Measurements from ENCODE around the gene KNOP1. TPM values are rescaled to one million over a fixed set of nuclear protein-coding genes. Genes with fewer than 3 reads are reported as not detected.

KNOP1 gene
- total and polyA plus RNA-seq, 5 donors: 6.1 to 12.5 (median 8.6) TPM

DNA sequence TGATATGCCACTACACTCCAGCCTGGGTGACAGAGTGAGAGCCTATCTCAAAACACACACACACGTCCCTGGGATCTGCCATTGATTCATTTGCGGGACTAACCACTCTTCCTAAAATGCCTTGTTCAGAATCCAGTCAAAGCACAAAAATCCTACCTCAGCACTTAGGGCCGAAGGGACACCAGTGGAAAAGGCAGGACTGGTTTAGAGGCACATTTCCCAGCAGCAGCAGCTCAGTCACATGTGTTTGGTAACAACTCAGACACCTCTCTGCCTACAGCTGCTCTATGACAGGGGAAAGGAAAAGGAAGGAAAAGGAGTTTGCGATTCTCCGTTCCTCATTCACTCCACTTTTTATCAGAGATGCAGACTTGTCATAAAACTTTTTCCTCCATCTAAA is 12.2 kb downstream of the KNOP1 start:
- intact Hi-C loops (cut with DNase I): no loop called here
- no peaks in the 10 kb centered on the region for H3K27me3 ChIP-seq (ENCODE audit: control insufficient read depth, insufficient read depth)
- H3K4me1 ChIP-seq (ENCODE audit: control insufficient read depth, insufficient read depth, low read length): peaks cover 6% of the 10 kb centered on the region
- DNase-seq: no peak
- H3K9me3 ChIP-seq (ENCODE audit: control insufficient read depth, low read length): no peaks in the 10 kb centered on the region
- no peak overlapping the region for H3K4me3 ChIP-seq (ENCODE audit: low read length)
- no peak for ATAC-seq
- no peak overlapping the region for H3K27ac ChIP-seq (ENCODE audit: low read length)
- 76% methylated on average over 5 of the region's 5 CpGs for WGBS

DNA sequence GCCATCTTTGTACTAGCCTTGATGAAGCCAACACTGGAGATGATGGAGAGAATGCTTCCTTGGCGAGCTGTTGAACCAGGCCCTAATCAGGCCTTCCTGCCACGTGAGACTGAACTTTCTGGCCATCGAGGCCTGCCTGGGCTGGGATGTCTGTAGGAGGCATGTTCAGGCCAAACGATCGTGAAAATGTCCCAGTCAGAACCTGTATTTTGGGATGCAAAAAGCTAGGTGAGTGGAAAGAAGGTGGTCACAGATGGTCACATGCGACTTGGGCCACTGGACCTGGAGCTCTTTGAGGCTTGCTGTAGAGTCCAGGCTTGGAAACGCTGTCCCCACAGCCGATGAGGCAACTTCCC is 12.9 kb downstream of the KNOP1 start:
- H3K27ac ChIP-seq (ENCODE audit: low read length): peak overlapping the region; percentile 32
- DNase-seq (no peak), ATAC-seq (peak in 1 of 2 donors; percentile 9)
- no peaks in the 10 kb centered on the region for H3K9me3 ChIP-seq (ENCODE audit: control insufficient read depth, low read length)
- no peak overlapping the region for H3K4me3 ChIP-seq (ENCODE audit: low read length)
- WGBS: 94% methylated on average over 8 of the region's 8 CpGs
- no peaks in the 10 kb centered on the region for H3K27me3 ChIP-seq (ENCODE audit: control insufficient read depth, insufficient read depth)
- peaks cover 6% of the 10 kb centered on the region for H3K4me1 ChIP-seq (ENCODE audit: control insufficient read depth, insufficient read depth, low read length)
- intact Hi-C loops (cut with DNase I): no loop called here

GRCh38 chr16:19704321-19705145 is 13.5 kb downstream of the KNOP1 start:
- H3K4me1 ChIP-seq (ENCODE audit: control insufficient read depth, insufficient read depth, low read length): peaks cover 6% of the 10 kb centered on the region
- H3K27ac ChIP-seq (ENCODE audit: low read length): peak overlapping the region; percentile 77
- no peak overlapping the region for H3K4me3 ChIP-seq (ENCODE audit: low read length)
- H3K9me3 ChIP-seq (ENCODE audit: control insufficient read depth, low read length): no peaks in the 10 kb centered on the region
- no peaks in the 10 kb centered on the region for H3K27me3 ChIP-seq (ENCODE audit: control insufficient read depth, insufficient read depth)
- ATAC-seq: peak in 1 of 2 donors; percentile 42
- WGBS: 71% methylated on average over 18 of the region's 18 CpGs
- intact Hi-C loops (cut with DNase I): no loop called here
- DNase-seq: no peak

GRCh38 chr16:19703172-19703889 is 14.7 kb downstream of the KNOP1 start:
- H3K4me1 ChIP-seq (ENCODE audit: control insufficient read depth, insufficient read depth, low read length): peaks cover 10% of the 10 kb centered on the region
- no peaks in the 10 kb centered on the region for H3K9me3 ChIP-seq (ENCODE audit: control insufficient read depth, low read length)
- intact Hi-C loops (cut with DNase I): no loop called here
- no peak overlapping the region for H3K4me3 ChIP-seq (ENCODE audit: low read length)
- ATAC-seq (no peak), DNase-seq (no peak)
- no peaks in the 10 kb centered on the region for H3K27me3 ChIP-seq (ENCODE audit: control insufficient read depth, insufficient read depth)
- H3K27ac ChIP-seq (ENCODE audit: low read length): no peak overlapping the region
- WGBS: 79% methylated on average over 6 of the region's 6 CpGs

DNA sequence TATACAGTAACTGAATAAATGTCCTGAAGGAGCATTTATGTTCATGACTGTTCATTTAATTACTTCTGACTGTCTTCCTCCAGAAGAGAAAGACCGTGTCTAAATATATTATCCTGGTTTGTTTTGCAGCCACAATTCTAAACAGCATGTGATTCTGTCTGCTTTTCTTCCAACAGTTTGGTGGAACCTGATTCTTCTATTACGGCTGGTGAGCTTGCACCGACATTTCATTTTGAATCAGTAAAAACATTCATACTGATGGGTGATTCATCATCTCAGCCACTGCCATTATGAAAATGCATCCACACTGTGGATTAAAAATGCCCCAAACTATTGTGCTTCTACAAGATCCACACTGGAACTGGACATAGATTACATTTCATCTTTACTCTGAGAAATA is 16.9 kb downstream of the KNOP1 start:
- peaks cover 21% of the 10 kb centered on the region for H3K4me1 ChIP-seq (ENCODE audit: control insufficient read depth, insufficient read depth, low read length)
- H3K27ac ChIP-seq (ENCODE audit: low read length): no peak overlapping the region
- intact Hi-C loops (cut with DNase I): no loop called here
- WGBS: 89% methylated on average over 3 of the region's 3 CpGs
- H3K27me3 ChIP-seq (ENCODE audit: control insufficient read depth, insufficient read depth): no peaks in the 10 kb centered on the region
- DNase-seq (no peak), ATAC-seq (no peak)
- no peaks in the 10 kb centered on the region for H3K9me3 ChIP-seq (ENCODE audit: control insufficient read depth, low read length)
- no peak overlapping the region for H3K4me3 ChIP-seq (ENCODE audit: low read length)

DNA sequence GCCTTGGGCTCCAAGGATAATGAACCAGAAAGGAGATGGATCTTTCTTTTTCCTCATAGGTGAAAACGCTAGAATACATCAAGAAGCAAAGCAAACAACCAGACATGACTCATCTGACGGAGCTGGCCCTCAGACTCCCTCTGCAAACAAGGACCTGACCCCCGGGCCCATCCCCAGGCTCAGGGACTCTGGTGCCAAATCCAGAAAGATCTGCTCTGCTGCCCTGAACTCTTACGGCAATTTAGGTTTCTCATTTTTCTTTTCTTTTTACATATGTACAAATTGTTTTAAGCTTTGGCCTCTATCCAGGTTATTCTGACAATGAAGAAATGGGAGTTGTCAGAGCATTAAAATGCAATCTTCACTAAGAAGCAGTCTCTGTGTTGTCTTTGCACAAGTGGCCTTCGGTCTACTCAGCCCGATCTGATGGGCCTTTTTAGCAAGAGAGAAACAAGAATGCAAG is 17.7 kb downstream of the KNOP1 start:
- H3K27me3 ChIP-seq (ENCODE audit: control insufficient read depth, insufficient read depth): no peaks in the 10 kb centered on the region
- 51% methylated on average over 6 of the region's 6 CpGs for WGBS
- H3K27ac ChIP-seq (ENCODE audit: low read length): peak overlapping the region; percentile 34
- H3K9me3 ChIP-seq (ENCODE audit: control insufficient read depth, low read length): no peaks in the 10 kb centered on the region
- ATAC-seq (no peak), DNase-seq (no peak)
- intact Hi-C loops (cut with DNase I): no loop called here
- H3K4me1 ChIP-seq (ENCODE audit: control insufficient read depth, insufficient read depth, low read length): peaks cover 25% of the 10 kb centered on the region
- H3K4me3 ChIP-seq (ENCODE audit: low read length): no peak overlapping the region

DNA sequence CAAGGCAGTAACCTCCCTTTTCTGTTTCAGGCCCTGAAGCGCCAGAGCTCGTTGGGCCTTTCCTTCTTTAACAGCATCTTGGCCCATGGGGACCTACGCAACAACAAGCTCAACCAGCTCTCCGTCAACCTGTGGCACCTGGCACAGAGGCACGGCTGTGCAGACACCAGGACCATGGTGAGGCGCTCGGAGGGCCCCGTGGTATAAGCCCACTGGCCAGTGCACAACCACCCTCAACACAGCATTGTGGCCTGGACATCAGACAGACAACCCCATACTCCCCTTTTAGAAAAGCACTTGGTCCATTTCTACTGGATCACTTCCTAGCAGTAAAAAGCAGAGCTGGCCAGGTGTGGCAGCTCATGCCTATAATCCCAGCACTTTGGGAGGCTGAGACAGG is 18.6 kb downstream of the KNOP1 start:
- Histone ChIP-seq H3K4me3 (ENCODE audit: low read length) (no peak overlapping the region), H3K9me3 (ENCODE audit: control insufficient read depth, low read length) (no peaks in the 10 kb centered on the region), H3K27ac (ENCODE audit: low read length) (no peak overlapping the region), H3K4me1 (ENCODE audit: control insufficient read depth, insufficient read depth, low read length) (peaks cover 20% of the 10 kb centered on the region), H3K27me3 (ENCODE audit: control insufficient read depth, insufficient read depth) (no peaks in the 10 kb centered on the region)
- WGBS: 96% methylated on average over 8 of the region's 8 CpGs
- intact Hi-C loops (cut with DNase I): loop anchor here in 1 of 4 donors (10.0 kb wide), 1 partner anchor 55 kb away; no protein-coding TSS in a partner anchor
- ATAC-seq (no peak), DNase-seq (no peak)

DNA sequence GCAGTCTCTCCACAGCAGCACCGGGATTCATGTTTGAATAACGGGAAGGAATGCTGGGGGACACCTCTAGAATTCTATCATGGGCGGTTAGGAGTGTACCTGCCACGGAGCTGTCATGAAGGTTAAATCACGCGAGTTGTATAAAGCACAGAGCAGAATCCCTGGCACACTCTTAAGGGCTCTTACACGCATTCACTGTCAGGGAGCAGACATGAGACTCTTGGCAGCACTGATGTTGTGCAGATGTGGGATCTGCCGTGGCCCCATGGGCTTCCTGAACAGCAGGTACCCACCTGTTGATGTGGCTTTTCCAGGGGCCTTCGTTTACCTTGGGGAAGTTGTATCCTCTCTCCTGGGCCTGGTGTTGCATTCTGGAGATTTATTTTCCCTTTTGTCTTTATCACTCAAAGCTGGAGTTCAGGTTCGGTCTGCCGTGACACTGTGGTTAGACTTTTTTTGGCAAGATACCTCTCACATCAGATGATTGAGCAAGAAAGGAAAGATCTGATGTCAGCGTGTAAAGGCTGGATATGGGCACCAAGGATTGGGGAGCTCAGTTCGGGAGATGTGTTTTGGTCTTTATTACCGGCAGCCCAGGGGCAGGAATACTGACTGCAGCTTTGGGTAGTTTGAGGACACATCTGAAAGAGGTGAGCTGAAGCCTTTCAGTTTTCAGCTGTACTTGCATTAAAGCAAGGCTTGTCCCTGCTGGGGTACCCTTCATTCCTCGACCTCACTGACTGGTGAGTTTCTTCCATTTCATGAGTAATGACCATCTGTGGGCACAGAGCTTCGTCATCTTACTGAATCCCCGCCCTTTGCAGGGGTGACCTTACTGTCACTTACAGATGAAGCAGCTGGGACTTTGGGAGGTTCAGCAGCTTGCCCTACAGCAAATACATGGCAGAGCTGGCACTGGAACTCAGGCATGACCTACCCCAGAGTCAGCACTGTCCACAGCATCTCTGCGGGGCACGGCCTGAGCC is 19.3 kb downstream of the KNOP1 start:
- Histone ChIP-seq H3K9me3 (ENCODE audit: control insufficient read depth, low read length) (no peaks in the 10 kb centered on the region), H3K4me1 (ENCODE audit: control insufficient read depth, insufficient read depth, low read length) (peaks cover 18% of the 10 kb centered on the region), H3K27me3 (ENCODE audit: control insufficient read depth, insufficient read depth) (no peaks in the 10 kb centered on the region), H3K27ac (ENCODE audit: low read length) (no peak overlapping the region), H3K4me3 (ENCODE audit: low read length) (no peak overlapping the region)
- no peak for ATAC-seq
- DNase-seq: no peak
- 77% methylated on average over 19 of the region's 19 CpGs for WGBS
- intact Hi-C loops (cut with DNase I): loop anchor here in 1 of 4 donors (10.0 kb wide), 1 partner anchor 54 kb away; no protein-coding TSS in a partner anchor

GRCh38 chr16:19697756-19698318 is 20.2 kb downstream of the KNOP1 start:
- peak overlapping the region; percentile 22 for H3K27ac ChIP-seq (ENCODE audit: low read length)
- H3K9me3 ChIP-seq (ENCODE audit: control insufficient read depth, low read length): no peaks in the 10 kb centered on the region
- intact Hi-C loops (cut with DNase I): loop anchor here in 1 of 4 donors (10.0 kb wide), 1 partner anchor 53 kb away; no protein-coding TSS in a partner anchor
- DNase-seq (no peak), ATAC-seq (peak in 1 of 2 donors; percentile 9)
- whole genome bisulfite sequencing: 69% methylated on average over 8 of the region's 8 CpGs
- H3K27me3 ChIP-seq (ENCODE audit: control insufficient read depth, insufficient read depth): no peaks in the 10 kb centered on the region
- H3K4me3 ChIP-seq (ENCODE audit: low read length): no peak overlapping the region
- peaks cover 18% of the 10 kb centered on the region for H3K4me1 ChIP-seq (ENCODE audit: control insufficient read depth, insufficient read depth, low read length)

DNA sequence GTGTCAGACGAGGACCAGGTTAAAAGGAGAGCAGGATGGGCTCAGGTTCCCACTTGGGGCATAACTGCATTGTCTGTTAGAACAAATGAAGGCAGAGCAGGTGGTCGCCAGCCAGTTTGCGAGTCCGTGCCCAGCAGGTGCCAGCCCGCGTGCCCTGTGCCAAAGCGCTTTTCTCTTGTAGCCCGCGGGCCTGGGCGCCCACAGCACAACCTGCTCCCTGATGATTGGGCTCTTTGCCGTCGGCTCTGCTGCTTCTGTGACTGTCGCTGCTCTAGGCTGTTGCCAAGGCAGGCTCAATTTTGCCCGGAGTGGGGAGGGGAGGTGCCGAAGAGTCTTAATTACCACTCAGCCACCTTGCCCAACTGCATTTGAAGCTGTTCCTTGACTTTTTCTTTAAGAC is 21.1 kb downstream of the KNOP1 start:
- Histone ChIP-seq H3K27ac (ENCODE audit: low read length) (peak overlapping the region; percentile 84), H3K4me1 (ENCODE audit: control insufficient read depth, insufficient read depth, low read length) (peaks cover 18% of the 10 kb centered on the region), H3K4me3 (ENCODE audit: low read length) (no peak overlapping the region), H3K9me3 (ENCODE audit: control insufficient read depth, low read length) (no peaks in the 10 kb centered on the region), H3K27me3 (ENCODE audit: control insufficient read depth, insufficient read depth) (no peaks in the 10 kb centered on the region)
- intact Hi-C loops (cut with DNase I): loop anchor here in 1 of 4 donors (10.0 kb wide), 1 partner anchor 52 kb away; no protein-coding TSS in a partner anchor
- WGBS: 80% methylated on average over 15 of the region's 15 CpGs
- ATAC-seq (peak in 1 of 2 donors; percentile 13), DNase-seq (peak in 1 of 3 donors; percentile 65)
